ENCODE measurements around the gene IKZF5. TPM values are rescaled to one million over a fixed set of nuclear protein-coding genes. Genes with fewer than 3 reads are reported as not detected.

The IKZF5 gene
- total RNA-seq, 1 experiment from 2014 or later: 7.9 TPM

- TF ChIP-seq ATF6 (CRISPR knock-in tag; IDR thresholded peaks at IDR 0.05): no peak
- TF ChIP-seq OVOL2 (CRISPR knock-in tag; IDR thresholded peaks at IDR 0.05; ENCODE audit: borderline replicate concordance): no peak
These were observed 10.2 kb downstream of the IKZF5 start (continued) for GRCh38 chr10:122998360-122998917.

GRCh38 chr10:122997864-122998263, 10.7 kb downstream of the IKZF5 start:
- H3K27me3 Mint-ChIP-seq (ENCODE audit: low read depth): no peaks in the 10 kb centered on the region
- peaks cover 11% of the 10 kb centered on the region for H3K4me1 Mint-ChIP-seq

More at GRCh38 chr10:122997864-122998263, 10.7 kb downstream of the IKZF5 start:
- TF ChIP-seq ZNF138 (CRISPR knock-in tag; conservative IDR thresholded peaks at IDR 0.05): no peak
- no peak for TF ChIP-seq ZNF396 (CRISPR knock-in tag; IDR thresholded peaks at IDR 0.05; ENCODE audit: borderline replicate concordance)
- TF ChIP-seq TP53 (CRISPR knock-in tag; IDR thresholded peaks at IDR 0.05): no peak
- TF ChIP-seq ELF4 (CRISPR knock-in tag; IDR thresholded peaks at IDR 0.05; ENCODE audit: low read depth): no peak
- no peak for TF ChIP-seq HMGA2 (CRISPR knock-in tag; IDR thresholded peaks at IDR 0.05)
- no peak for TF ChIP-seq E2F1 (CRISPR knock-in tag; IDR thresholded peaks at IDR 0.05)
- no peak for TF ChIP-seq SOX15 (CRISPR knock-in tag; IDR thresholded peaks at IDR 0.05)
- TF ChIP-seq ATF1 (CRISPR knock-in tag; IDR thresholded peaks at IDR 0.05): no peak
- TF ChIP-seq ZSCAN18 (CRISPR knock-in tag; IDR thresholded peaks at IDR 0.05): no peak
- no peak for TF ChIP-seq CBFB (CRISPR knock-in tag; IDR thresholded peaks at IDR 0.05; ENCODE audit: low read depth)
- TF ChIP-seq IRF1 (CRISPR knock-in tag; IDR thresholded peaks at IDR 0.05): no peak
- no peak for TF ChIP-seq ATF6 (CRISPR knock-in tag; IDR thresholded peaks at IDR 0.05)
- TF ChIP-seq ETV6 (CRISPR knock-in tag; IDR thresholded peaks at IDR 0.05): no peak
- TF ChIP-seq NR2C2 (CRISPR knock-in tag; IDR thresholded peaks at IDR 0.05): no peak
- no peak for TF ChIP-seq ZNF121 (CRISPR knock-in tag; IDR thresholded peaks at IDR 0.05)
- no peak for TF ChIP-seq JUN (CRISPR knock-in tag; IDR thresholded peaks at IDR 0.05)
- Mint-ChIP-seq H3K36me3 (peaks cover 30% of the 10 kb centered on the region), H3K9me3 (peaks cover 6% of the 10 kb centered on the region), H3K27ac (no peak overlapping the region), H3K4me3 (no peak overlapping the region)
- ChIA-PET CTCF (no interaction called here), POLR2A (no interaction called here)
- no peak for DNase-seq (ENCODE audit: low spot score)
- ATAC-seq: no peak
